AG09309 (cell line): Measurements from ENCODE around the gene IMMP2L.
"Not testable (repeated sequence)": the region's sequence is repeated elsewhere in the genome, so short reads cannot be mapped to it uniquely, and the experiment has no call there.

Source experiments
- DNase-seq: peaks from one replicate; pipeline ENCODE4 v3.0.0-alpha.2; 2010; ENCODE audit warnings: low read depth
- H3K4me3 ChIP-seq: 2 replicates; pipeline ENCODE4 v1.5.1; 2011; ENCODE audit warnings: mild to moderate bottlenecking, low read depth, low read length, moderate library complexity; ENCODE audit not compliant: control insufficient read depth
- CTCF ChIP-seq: IDR thresholded peaks from 2 replicates; pipeline ENCODE4 v1.5.1; 2011; ENCODE audit warnings: mild to moderate bottlenecking, low read depth, low read length, inconsistent platforms; ENCODE audit not compliant: insufficient read depth, control insufficient read depth; ENCODE audit errors: missing control alignments

The IMMP2L gene

GRCh38 chr7:111290419-111290818, 271.9 kb downstream of the IMMP2L start:
- no peak overlapping the region for H3K4me3 ChIP-seq
- no peak for DNase-seq
- TF ChIP-seq CTCF, result no peak

- DNase-seq, H3K4me3 ChIP-seq: not testable (repeated sequence)
These were observed 273.9 kb downstream of the IMMP2L start for GRCh38 chr7:111288441-111288840.

GRCh38 chr7:111282626-111283025, 279.7 kb downstream of the IMMP2L start:
- DNase-seq, result no peak
- no peak for TF ChIP-seq CTCF
- no peak overlapping the region for H3K4me3 ChIP-seq

- H3K4me3 ChIP-seq, result no peak overlapping the region
- no peak for DNase-seq
- TF ChIP-seq CTCF, result no peak
These were observed 287.4 kb downstream of the IMMP2L start for GRCh38 chr7:111274857-111275256.

GRCh38 chr7:111272092-111272491, 290.2 kb downstream of the IMMP2L start:
- no peak overlapping the region for H3K4me3 ChIP-seq
- DNase-seq, result no peak
- TF ChIP-seq CTCF, result no peak

- DNase-seq, H3K4me3 ChIP-seq: not testable (repeated sequence)
These were observed 291.5 kb downstream of the IMMP2L start for GRCh38 chr7:111270794-111271193.

GRCh38 chr7:111268941-111269340, 293.4 kb downstream of the IMMP2L start:
- no peak overlapping the region for H3K4me3 ChIP-seq

More at GRCh38 chr7:111268941-111269340, 293.4 kb downstream of the IMMP2L start:
- no peak for TF ChIP-seq CTCF
- DNase-seq, result no peak
